ENCODE measurements around the gene SLC6A12.

GRCh38 chr12:257521-258321 lies 43.8 kb upstream of the SLC6A12 start:
- no peak for TF ChIP-seq CTCF (conservative IDR thresholded peaks at IDR 0.05)
- TF ChIP-seq EZH2 (IDR thresholded peaks at IDR 0.05; ENCODE audit: low read depth): no peak
